K562 (cell line): Measurements from ENCODE around the gene SLC6A9. TPM values are rescaled to one million over a fixed set of nuclear protein-coding genes. Genes with fewer than 3 reads are reported as not detected.

Experiments used
- CBX2 ChIP-seq: fragments of 200-600 bp; sonication (generic); IDR thresholded peaks from one replicate; pipeline ENCODE4 v1.6.1; 2012; ENCODE audit warnings: mild to moderate bottlenecking, low read length, inconsistent platforms; ENCODE audit not compliant: insufficient read depth, poor library complexity, severe bottlenecking
- CCAR2 ChIP-seq: fragments of 200-400 bp; formaldehyde crosslinking; IDR thresholded peaks from 2 replicates; pipeline ENCODE4 v1.6.1; 2017; ENCODE audit warnings: mild to moderate bottlenecking, low read depth, low read length
- DDX20 ChIP-seq: fragments of 450-650 bp; IDR thresholded peaks from 2 replicates; pipeline ENCODE4 v1.6.1; 2016; ENCODE audit warnings: missing genetic modification characterization, low read depth, mild to moderate bottlenecking, missing compliant biosample characterization, moderate library complexity
- EP400 ChIP-seq: fragments of 450-650 bp; IDR thresholded peaks from 2 replicates; pipeline ENCODE4 v1.6.1; 2017; ENCODE audit warnings: antibody characterized with exemption, mild to moderate bottlenecking, moderate library complexity
- FOXA1 ChIP-seq: fragments of 450-650 bp; IDR thresholded peaks from 2 replicates; pipeline ENCODE4 v1.6.1; 2016; ENCODE audit warnings: mild to moderate bottlenecking, borderline replicate concordance
- HDGF ChIP-seq: fragments of 450-650 bp; IDR thresholded peaks from 2 replicates; pipeline ENCODE4 v1.6.1; 2016
- KLF10 ChIP-seq: fragments of 250-450 bp; sonication (Bioruptor Pico); IDR thresholded peaks from 2 replicates; pipeline ENCODE4 v1.6.1; 2021; ENCODE audit warnings: matching md5 sums
- L3MBTL2 ChIP-seq: fragments of 450-650 bp; IDR thresholded peaks from 2 replicates; pipeline ENCODE4 v1.6.1; 2016; ENCODE audit warnings: mild to moderate bottlenecking, moderate library complexity
- MCM7 ChIP-seq, 2 experiments: fragments of 450-650 bp; IDR thresholded peaks; 2 replicates each; pipeline ENCODE4 v1.6.1; 2016 to 2018
- MEIS2 ChIP-seq: fragments of 450-650 bp; IDR thresholded peaks from 2 replicates; pipeline ENCODE4 v1.6.1; 2014; ENCODE audit warnings: mild to moderate bottlenecking; ENCODE audit not compliant: partially characterized antibody
- MYC ChIP-seq, 2 experiments: fragments of 250-450 bp in 1 of 2; sonication (Bioruptor Pico) in 1 of 2; IDR thresholded peaks; 2 replicates each; pipeline versions ENCODE4 v1.5.1 to v1.6.1; 2012 to 2021; ENCODE audit warnings: low read depth in 2 of 2, borderline replicate concordance in 1 of 2, improper control_type of control experiment in 1 of 2, low read length in 1 of 2, mild to moderate bottlenecking in 1 of 2, moderate library complexity in 1 of 2
- NCOA6 ChIP-seq: fragments of 450-650 bp; IDR thresholded peaks from 2 replicates; pipeline ENCODE4 v1.6.1; 2017; ENCODE audit warnings: mild to moderate bottlenecking
- RBM17 ChIP-seq: fragments of 200-400 bp; formaldehyde crosslinking; IDR thresholded peaks from 2 replicates; pipeline ENCODE4 v1.6.1; 2017; ENCODE audit warnings: low read depth, mild to moderate bottlenecking, low read length, borderline replicate concordance
- SAP30 ChIP-seq: fragments of 200-600 bp; sonication (generic); IDR thresholded peaks from 2 replicates; pipeline ENCODE4 v1.6.1; 2012; ENCODE audit warnings: borderline replicate concordance, low read depth, mild to moderate bottlenecking, moderate library complexity, low read length, control low read depth, inconsistent platforms; ENCODE audit not compliant: insufficient read depth, poor library complexity, severe bottlenecking
- SREBF2 ChIP-seq: sonication (generic); formaldehyde crosslinking; IDR thresholded peaks from 2 replicates; pipeline ENCODE4 v1.4.0; 2020; ENCODE audit warnings: mild to moderate bottlenecking, missing genetic modification reagents
- ZC3H11A ChIP-seq: IDR thresholded peaks from 2 replicates; pipeline ENCODE4 v1.6.1; 2012; ENCODE audit warnings: low read depth, low read length, improper control_type of control experiment
- ZNF217 ChIP-seq: sonication (generic); formaldehyde crosslinking; IDR thresholded peaks from 2 replicates; pipeline ENCODE4 v1.8.0; 2022; ENCODE audit warnings: mild to moderate bottlenecking, missing genetic modification reagents
- polyA plus RNA-seq, 8 experiments: library from polyadenylated mRNA; depleted of rRNA in 4 of 8; stranded (reverse) in 5 of 8; unstranded in 3 of 8; fragments of >200 nt; fragmentation: Nextera tagmentation in 2 of 8; fragmentation: Illumina TruSeq in 1 of 8; extraction: Ambion mirVana in 2 of 8; extraction: Trizol in 1 of 8; gene quantifications; 2 replicates each; pipeline versions ENCODE4 v1.2.1 to v1.2.3, GENCODE V29; 2011 to 2014; ENCODE audit warnings: inconsistent platforms in 1 of 8, missing spikeins in 1 of 8
- total RNA-seq, 7 experiments: library from RNA; depleted of rRNA in 6 of 7; stranded (reverse); fragments of >200 nt in 6 of 7; fragmentation: Illumina TruSeq in 2 of 7; extraction: Trizol in 2 of 7; gene quantifications; 2 replicates each; pipeline versions ENCODE4 v1.2.1 to v1.2.3, GENCODE V29; 2011 to 2021; ENCODE audit warnings: low replicate concordance in 1 of 7
- TF ChIP-seq, protein P1 (sequence below), 2 experiments: fragments of 450-650 bp; conservative IDR thresholded peaks; 2 replicates each; pipeline ENCODE4 v1.6.1; 2017; ENCODE audit warnings: mild to moderate bottlenecking in 2 of 2, moderate library complexity in 2 of 2
- TF ChIP-seq, protein P2 (sequence below): sonication (generic); formaldehyde crosslinking; IDR thresholded peaks from 2 replicates; pipeline ENCODE4 v1.5.0; 2020; ENCODE audit warnings: missing genetic modification reagents
- TF ChIP-seq, protein P3 (sequence below), 2 experiments: IDR thresholded peaks in 1 of 2; conservative IDR thresholded peaks in 1 of 2; 2 replicates each; pipeline ENCODE4 v1.6.1; 2016; ENCODE audit warnings: low read depth in 2 of 2, mild to moderate bottlenecking in 1 of 2, missing compliant biosample characterization in 1 of 2, missing genetic modification characterization in 1 of 2, moderate library complexity in 1 of 2

The SLC6A9 gene
- total and polyA plus RNA-seq, 9 of the 15 experiments (the other 6 are each of a cell fraction or from before 2014, with no cell fraction given): 0.17 to 18.7 (median 2.9) TPM

DNA sequence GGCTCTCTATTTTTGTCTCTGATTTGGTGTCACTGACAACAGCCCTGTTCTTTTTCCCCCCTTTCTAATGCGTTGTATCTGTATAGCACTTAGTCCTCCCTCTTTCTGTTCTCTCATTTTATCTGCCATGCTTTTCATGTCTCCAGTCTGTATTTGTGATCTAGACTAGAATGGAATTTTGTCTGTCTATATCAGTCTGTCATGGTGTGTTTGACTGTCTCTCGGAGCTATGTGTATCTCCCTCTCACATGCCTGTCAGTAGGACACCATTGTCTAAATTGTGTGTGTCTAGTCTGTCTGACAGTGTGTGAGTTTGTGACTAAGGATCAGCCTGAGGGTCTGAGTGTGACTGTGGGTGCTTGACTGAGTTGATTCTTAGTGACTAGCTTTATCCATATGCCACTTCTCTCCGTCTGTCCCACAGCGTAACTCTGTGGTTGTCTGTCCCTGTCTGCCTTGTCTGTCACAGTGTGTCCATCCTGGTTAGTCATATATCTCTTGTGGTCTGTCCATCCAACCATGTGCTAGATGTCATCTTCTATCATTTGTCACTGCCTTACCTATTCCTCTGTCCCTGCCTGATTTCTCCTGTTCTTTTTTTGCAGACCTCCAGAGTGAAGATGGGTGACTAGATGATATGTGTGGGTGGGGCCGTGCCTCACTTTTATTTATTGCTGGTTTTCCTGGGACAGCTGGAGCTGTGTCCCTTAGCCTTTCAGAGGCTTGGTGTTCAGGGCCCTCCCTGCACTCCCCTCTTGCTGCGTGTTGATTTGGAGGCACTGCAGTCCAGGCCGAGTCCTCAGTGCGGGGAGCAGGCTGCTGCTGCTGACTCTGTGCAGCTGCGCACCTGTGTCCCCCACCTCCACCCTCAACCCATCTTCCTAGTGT is 53.6 kb downstream of the SLC6A9 start (continued):
- TF ChIP-seq CCAR2 (no peak), NCOA6 (no peak), MCM7 (IDR thresholded peaks at IDR 0.05) (no peak), SAP30 (peak; percentile 32), KLF10 (no peak), ZC3H11A (no peak), ZNF217 (CRISPR knock-in tag) (no peak), DDX20 (tag) (no peak), CBX2 (no peak), RBM17 (no peak), L3MBTL2 (no peak), HDGF (0 out of 2 replicates have a peak, but pooled peaks have one; percentile 52), FOXA1 (no peak), MEIS2 (peak; percentile 84), MYC (IDR thresholded peaks at IDR 0.05; ENCODE audit: low read depth, low read length) (no peak), MYC (CRISPR knock-in tag; IDR thresholded peaks at IDR 0.05; ENCODE audit: borderline replicate concordance, low read depth) (no peak), EP400 (no peak), SREBF2 (no peak)
- TF ChIP-seq, protein P1, sequence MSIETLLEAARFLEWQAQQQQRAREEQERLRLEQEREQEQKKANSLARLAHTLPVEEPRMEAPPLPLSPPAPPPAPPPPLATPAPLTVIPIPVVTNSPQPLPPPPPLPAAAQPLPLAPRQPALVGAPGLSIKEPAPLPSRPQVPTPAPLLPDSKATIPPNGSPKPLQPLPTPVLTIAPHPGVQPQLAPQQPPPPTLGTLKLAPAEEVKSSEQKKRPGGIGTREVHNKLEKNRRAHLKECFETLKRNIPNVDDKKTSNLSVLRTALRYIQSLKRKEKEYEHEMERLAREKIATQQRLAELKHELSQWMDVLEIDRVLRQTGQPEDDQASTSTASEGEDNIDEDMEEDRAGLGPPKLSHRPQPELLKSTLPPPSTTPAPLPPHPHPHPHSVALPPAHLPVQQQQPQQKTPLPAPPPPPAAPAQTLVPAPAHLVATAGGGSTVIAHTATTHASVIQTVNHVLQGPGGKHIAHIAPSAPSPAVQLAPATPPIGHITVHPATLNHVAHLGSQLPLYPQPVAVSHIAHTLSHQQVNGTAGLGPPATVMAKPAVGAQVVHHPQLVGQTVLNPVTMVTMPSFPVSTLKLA (conservative IDR thresholded peaks at IDR 0.05): 0 out of 4 replicates have a peak, but pooled peaks of 1 of the 2 experiments have one; percentile 32
- TF ChIP-seq, protein P2, sequence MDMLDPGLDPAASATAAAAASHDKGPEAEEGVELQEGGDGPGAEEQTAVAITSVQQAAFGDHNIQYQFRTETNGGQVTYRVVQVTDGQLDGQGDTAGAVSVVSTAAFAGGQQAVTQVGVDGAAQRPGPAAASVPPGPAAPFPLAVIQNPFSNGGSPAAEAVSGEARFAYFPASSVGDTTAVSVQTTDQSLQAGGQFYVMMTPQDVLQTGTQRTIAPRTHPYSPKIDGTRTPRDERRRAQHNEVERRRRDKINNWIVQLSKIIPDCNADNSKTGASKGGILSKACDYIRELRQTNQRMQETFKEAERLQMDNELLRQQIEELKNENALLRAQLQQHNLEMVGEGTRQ (CRISPR knock-in tag): no peak
- TF ChIP-seq, protein P3, sequence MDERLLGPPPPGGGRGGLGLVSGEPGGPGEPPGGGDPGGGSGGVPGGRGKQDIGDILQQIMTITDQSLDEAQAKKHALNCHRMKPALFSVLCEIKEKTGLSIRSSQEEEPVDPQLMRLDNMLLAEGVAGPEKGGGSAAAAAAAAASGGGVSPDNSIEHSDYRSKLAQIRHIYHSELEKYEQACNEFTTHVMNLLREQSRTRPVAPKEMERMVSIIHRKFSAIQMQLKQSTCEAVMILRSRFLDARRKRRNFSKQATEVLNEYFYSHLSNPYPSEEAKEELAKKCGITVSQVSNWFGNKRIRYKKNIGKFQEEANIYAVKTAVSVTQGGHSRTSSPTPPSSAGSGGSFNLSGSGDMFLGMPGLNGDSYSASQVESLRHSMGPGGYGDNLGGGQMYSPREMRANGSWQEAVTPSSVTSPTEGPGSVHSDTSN (CRISPR knock-in tag; IDR thresholded peaks at IDR 0.05; ENCODE audit: low read depth): no peak
- TF ChIP-seq, protein P3 (tag; conservative IDR thresholded peaks at IDR 0.05; ENCODE audit: low read depth): 0 out of 2 replicates have a peak, but pooled peaks have one; percentile 44
